HEK293T (cell line): ENCODE measurements around the gene DDAH1.

Source experiments
- FOXA1 ChIP-seq: fragments of 450-650 bp; IDR thresholded peaks from 2 replicates; pipeline ENCODE4 v1.6.1; 2016; ENCODE audit warnings: mild to moderate bottlenecking
- FOXK2 ChIP-seq: fragments of 450-650 bp; IDR thresholded peaks from 2 replicates; pipeline ENCODE4 v1.6.1; 2016; ENCODE audit warnings: mild to moderate bottlenecking
- L3MBTL2 ChIP-seq: fragments of 450-650 bp; conservative IDR thresholded peaks from 2 replicates; pipeline ENCODE4 v1.6.1; 2016; ENCODE audit warnings: mild to moderate bottlenecking
- LEF1 ChIP-seq: fragments of 450-650 bp; IDR thresholded peaks from 2 replicates; pipeline ENCODE4 v1.6.1; 2017; ENCODE audit warnings: mild to moderate bottlenecking, borderline replicate concordance
- ZNF384 ChIP-seq: fragments of 450-650 bp; IDR thresholded peaks from 2 replicates; pipeline ENCODE4 v1.6.1; 2016

DNA sequence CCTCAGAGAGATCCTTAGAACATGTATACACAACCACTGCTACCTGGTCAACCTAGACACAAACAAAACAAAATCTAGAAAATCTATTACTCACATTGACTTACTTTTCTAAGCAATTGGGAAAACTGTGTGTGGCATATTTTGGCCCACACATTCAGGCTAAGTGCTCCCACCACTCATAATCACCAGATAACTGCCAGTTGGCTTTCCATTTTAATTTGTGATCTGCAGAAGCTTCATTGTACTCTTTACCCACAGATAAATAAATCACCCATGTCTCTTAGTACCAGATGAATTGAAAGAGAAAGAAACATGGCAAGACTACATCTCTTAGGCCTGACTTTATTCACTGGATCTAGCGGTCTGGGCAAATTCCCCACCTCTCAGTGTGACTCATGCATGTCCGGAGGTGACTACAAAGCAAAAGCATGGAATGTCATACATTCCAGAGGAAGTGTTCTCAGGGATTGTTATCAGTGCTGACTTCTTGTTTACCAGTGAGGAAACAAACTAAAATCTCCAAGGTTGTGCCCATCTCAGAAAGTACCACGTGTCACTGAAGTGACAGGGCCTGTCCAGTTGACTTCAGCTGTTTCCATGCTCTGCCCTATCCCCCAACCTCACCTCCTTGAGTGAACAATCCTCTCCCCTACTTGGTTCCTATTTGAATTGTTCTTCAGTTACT is 136.1 kb downstream of the DDAH1 start:
- TF ChIP-seq FOXK2 (no peak), FOXA1 (no peak), ZNF384 (no peak), LEF1 (no peak), L3MBTL2 (no peak)
